Calu3 (cell line): ENCODE data around the gene DSCAML1. TPM values are rescaled to one million over a fixed set of nuclear protein-coding genes. Genes with fewer than 3 reads are reported as not detected.

Experiments used
- BruUV-seq: library from RNA; stranded (reverse); fragments of 400-500 nt; replicated peaks from 2 replicates; lab custom pipeline; 2021; lab: Mats Ljungman, UMichigan
- CTCF ChIA-PET: fragments of 300-600 bp; sonication (Branson Sonifier 250); formaldehyde crosslinking; loops from one replicate; lab custom pipeline; 2022; ENCODE audit warnings: antibody characterized with exemption; lab: Charles Lee
- DNase-seq: peaks from one replicate; pipeline ENCODE4 v3.0.0; 2022
- H3K27ac Mint-ChIP-seq: one replicate; pipeline ENCODE4 v1.8.0; 2022; ENCODE audit warnings: mixed read lengths; ENCODE audit not compliant: unreplicated experiment
- H3K27me3 Mint-ChIP-seq: one replicate; pipeline ENCODE4 v1.8.0; 2022; ENCODE audit warnings: mixed read lengths; ENCODE audit not compliant: unreplicated experiment
- H3K36me3 Mint-ChIP-seq: one replicate; pipeline ENCODE4 v1.8.0; 2022; ENCODE audit warnings: mild to moderate bottlenecking, moderate library complexity, mixed read lengths; ENCODE audit not compliant: insufficient read depth, unreplicated experiment
- H3K4me1 Mint-ChIP-seq: one replicate; pipeline ENCODE4 v1.8.0; 2022; ENCODE audit warnings: mild to moderate bottlenecking, low read depth, mixed read lengths; ENCODE audit not compliant: unreplicated experiment
- H3K4me3 Mint-ChIP-seq: one replicate; pipeline ENCODE4 v1.8.0; 2022; ENCODE audit warnings: mild to moderate bottlenecking, low read depth, moderate library complexity, mixed read lengths; ENCODE audit not compliant: unreplicated experiment
- H3K9me3 Mint-ChIP-seq: one replicate; pipeline ENCODE4 v1.8.0; 2022; ENCODE audit warnings: low read depth, mixed read lengths; ENCODE audit not compliant: unreplicated experiment
- intact Hi-C: fragments of 100-400 bp; cut with micrococcal nuclease; formaldehyde crosslinking; loops from one replicate; pipeline ENCODE4 v1.10.0; 2022; ENCODE audit not compliant: unreplicated experiment
- total RNA-seq: library from RNA; stranded (reverse); gene quantifications from 2 replicates; pipeline ENCODE4 v1.2.3, GENCODE V29; 2022
- TF ChIP-seq, protein P1 (sequence below): fragments of 200-600 bp; IDR thresholded peaks from one replicate; pipeline ENCODE4 v1.8.0; 2022; ENCODE audit warnings: antibody characterized with exemption; ENCODE audit not compliant: unreplicated experiment

DSCAML1 gene
- total RNA-seq, 1 experiment from 2014 or later: 0.07 TPM

DNA sequence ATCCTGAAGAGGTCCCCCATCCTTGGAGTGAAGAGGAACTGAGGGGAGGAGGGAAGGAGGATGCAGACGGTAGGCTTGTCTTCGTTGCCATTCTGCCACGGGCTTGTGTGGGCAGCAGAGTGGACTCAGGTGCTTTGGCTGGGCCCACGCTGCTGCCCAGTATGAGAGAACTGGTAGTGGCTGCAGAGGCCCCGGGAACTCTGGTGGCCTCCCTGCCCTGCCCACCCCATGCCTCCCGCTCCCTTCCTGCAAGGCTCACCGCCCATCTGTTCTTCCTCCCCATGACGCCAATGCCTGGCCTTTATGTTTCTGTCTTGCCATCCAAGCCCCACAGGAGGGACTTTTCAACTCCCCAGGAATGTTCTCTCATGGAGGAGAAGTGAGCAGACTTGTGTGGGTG, 157.4 kb downstream of the DSCAML1 start:
- peaks cover 66% of the 10 kb centered on the region for H3K27me3 Mint-ChIP-seq
- no peak for DNase-seq
- BruUV-seq: no TSS peak
- TF ChIP-seq, protein P1, sequence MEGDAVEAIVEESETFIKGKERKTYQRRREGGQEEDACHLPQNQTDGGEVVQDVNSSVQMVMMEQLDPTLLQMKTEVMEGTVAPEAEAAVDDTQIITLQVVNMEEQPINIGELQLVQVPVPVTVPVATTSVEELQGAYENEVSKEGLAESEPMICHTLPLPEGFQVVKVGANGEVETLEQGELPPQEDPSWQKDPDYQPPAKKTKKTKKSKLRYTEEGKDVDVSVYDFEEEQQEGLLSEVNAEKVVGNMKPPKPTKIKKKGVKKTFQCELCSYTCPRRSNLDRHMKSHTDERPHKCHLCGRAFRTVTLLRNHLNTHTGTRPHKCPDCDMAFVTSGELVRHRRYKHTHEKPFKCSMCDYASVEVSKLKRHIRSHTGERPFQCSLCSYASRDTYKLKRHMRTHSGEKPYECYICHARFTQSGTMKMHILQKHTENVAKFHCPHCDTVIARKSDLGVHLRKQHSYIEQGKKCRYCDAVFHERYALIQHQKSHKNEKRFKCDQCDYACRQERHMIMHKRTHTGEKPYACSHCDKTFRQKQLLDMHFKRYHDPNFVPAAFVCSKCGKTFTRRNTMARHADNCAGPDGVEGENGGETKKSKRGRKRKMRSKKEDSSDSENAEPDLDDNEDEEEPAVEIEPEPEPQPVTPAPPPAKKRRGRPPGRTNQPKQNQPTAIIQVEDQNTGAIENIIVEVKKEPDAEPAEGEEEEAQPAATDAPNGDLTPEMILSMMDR: no peak
- H3K27ac Mint-ChIP-seq: no peak overlapping the region
- H3K36me3 Mint-ChIP-seq: no peaks in the 10 kb centered on the region
- intact Hi-C loops: no loop called here
- no peaks in the 10 kb centered on the region for H3K9me3 Mint-ChIP-seq
- H3K4me3 Mint-ChIP-seq: no peak overlapping the region
- CTCF ChIA-PET: no interaction called here
- H3K4me1 Mint-ChIP-seq: no peaks in the 10 kb centered on the region

DNA sequence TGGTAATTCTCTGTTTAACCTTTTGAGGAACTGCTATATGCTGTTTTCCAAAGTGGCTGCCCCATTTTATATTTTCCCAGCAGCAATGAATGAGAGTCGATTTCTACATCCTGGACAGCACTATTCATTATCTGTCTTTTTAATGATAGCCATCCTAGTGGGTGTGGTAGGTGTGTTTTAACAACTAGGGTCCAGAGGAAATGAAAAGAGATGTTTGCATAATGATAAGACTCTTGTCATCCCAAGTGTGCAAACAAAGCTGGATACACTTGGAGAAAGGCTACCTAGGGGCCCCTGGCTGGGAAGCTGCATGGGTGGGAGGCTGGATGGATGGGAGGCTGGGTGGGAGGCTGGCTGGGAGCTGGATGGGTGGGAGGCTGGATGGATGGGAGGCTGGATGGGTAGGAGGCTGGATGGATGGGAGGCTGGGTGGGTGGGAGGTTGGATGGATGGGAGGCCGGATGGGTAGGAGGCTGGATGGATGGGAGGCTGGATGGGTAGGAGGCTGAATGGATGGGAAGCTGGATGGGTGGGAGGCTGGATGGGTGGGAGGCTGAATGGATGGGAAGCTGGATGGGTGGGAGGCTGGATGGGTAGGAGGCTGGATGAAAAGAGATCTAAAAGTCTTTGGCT, 158.0 kb downstream of the DSCAML1 start:
- H3K9me3 Mint-ChIP-seq: no peaks in the 10 kb centered on the region
- no peaks in the 10 kb centered on the region for H3K4me1 Mint-ChIP-seq
- H3K27ac Mint-ChIP-seq: no peak overlapping the region
- no TSS peak for BruUV-seq
- H3K4me3 Mint-ChIP-seq: no peak overlapping the region
- CTCF ChIA-PET: no interaction called here
- TF ChIP-seq, protein P1: no peak
- H3K36me3 Mint-ChIP-seq: no peaks in the 10 kb centered on the region
- peaks cover 64% of the 10 kb centered on the region for H3K27me3 Mint-ChIP-seq
- no peak for DNase-seq
- intact Hi-C loops: no loop called here

DNA sequence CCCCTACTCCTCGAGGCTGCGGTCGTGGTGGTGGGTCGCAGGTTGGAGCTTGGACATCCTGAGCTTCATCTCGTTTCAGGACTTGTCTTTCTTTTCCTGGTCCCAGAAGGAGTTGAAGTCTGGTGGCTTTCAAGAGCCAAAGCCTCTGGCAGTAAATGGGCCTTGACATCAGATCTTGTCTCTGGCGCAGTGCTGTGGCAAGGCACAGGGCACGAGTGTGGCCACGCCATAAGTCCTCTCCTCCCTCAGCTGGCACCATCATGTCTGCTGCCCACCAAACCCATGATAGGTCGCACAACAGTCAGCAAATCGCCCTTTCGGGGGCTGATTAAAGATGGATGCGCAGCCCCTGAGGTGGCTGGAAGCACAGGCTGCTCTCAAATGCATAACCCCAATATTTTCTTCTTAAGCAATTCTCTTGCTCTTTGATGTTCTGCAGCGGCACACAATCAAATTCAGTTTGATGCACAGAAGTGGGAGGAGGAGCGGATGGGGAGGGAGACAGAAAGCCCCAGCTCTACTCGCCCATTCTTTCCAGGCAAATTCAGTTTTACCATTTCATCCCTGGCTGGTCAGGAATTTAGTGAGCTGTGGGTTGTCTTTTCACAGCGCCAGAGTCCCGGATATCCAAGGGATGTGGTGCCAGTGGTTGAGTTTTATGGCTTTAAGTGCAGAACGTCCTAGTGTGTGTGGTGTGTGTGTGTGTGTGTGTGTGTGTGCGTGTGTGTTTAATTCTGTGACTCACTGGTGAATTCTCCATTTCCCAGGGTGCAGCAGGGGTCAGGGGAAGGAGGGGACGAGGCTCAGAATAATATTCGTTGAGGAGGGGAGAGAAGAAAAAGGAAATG, 162.0 kb downstream of the DSCAML1 start:
- no peak for DNase-seq
- Mint-ChIP-seq H3K27me3 (peaks cover 26% of the 10 kb centered on the region), H3K9me3 (no peaks in the 10 kb centered on the region), H3K4me3 (no peak overlapping the region), H3K27ac (no peak overlapping the region), H3K36me3 (no peaks in the 10 kb centered on the region), H3K4me1 (no peaks in the 10 kb centered on the region)
- no TSS peak for BruUV-seq
- CTCF ChIA-PET: no interaction called here
- intact Hi-C loops: no loop called here
- TF ChIP-seq, protein P1: no peak

DNA sequence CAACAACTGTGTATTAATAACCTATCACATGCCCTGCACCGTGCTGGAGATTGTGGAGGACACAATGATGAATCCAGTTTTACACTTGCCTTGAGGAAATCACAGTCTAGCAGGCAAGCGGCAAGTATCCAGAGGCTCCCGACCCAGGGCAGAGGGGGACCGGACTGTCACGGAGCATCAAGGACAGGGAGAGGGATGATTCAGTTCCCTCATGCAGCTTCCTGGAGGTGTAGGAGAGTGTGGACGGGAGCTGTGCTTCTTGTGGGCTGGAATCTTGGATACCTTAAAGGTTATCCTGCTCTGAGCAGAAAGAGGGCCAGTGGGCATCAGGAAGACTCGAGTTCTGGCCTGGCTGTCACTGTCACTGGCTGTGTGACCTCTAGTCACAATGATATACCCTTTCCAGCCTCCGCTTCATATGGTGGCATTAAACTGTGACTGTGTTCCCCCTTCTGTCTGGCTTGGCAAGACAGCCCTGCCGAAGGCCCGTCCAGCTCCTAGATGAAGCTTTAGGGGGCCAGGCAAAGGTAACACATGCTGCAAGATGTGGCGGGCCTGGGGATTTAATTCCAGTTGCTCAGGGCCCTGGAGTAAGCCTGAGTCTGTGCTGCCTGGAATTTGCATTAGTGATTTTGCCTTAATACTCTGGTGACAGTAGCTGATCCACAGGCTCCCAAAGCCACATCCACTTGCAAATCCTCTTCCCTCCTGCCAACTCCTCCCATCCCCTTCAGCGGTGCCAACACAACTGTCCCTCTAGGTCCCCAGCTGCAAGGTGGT, 162.8 kb downstream of the DSCAML1 start:
- no peak overlapping the region for H3K27ac Mint-ChIP-seq
- peaks cover 28% of the 10 kb centered on the region for H3K27me3 Mint-ChIP-seq
- intact Hi-C loops: no loop called here
- CTCF ChIA-PET: no interaction called here
- H3K9me3 Mint-ChIP-seq: no peaks in the 10 kb centered on the region
- no peaks in the 10 kb centered on the region for H3K36me3 Mint-ChIP-seq
- TF ChIP-seq, protein P1: no peak
- no TSS peak for BruUV-seq
- no peak for DNase-seq
- no peak overlapping the region for H3K4me3 Mint-ChIP-seq
- no peaks in the 10 kb centered on the region for H3K4me1 Mint-ChIP-seq
